T-helper 1 cell treated with Interleukin-12 subunit alpha and Interleukin-12 subunit beta and Interleukin-4 antibody, amounts not matched to agents 30 ng/mL and 1 ng/mL, for 36 hours (primary cell): ENCODE measurements around the gene SLC46A2. TPM values are rescaled to one million over a fixed set of nuclear protein-coding genes. Genes with fewer than 3 reads are reported as not detected.

Source experiments
- intact Hi-C: fragments of 100-400 bp; cut with micrococcal nuclease; formaldehyde crosslinking; loops from one replicate; pipeline ENCODE4 v1.15.1; 2024
- total RNA-seq: library from RNA; stranded (reverse); gene quantifications from 2 replicates; pipeline ENCODE4 v1.2.3, GENCODE V29; 2022

The SLC46A2 gene
- total RNA-seq, 1 donor from 2014 or later = not detected

- intact Hi-C loops = no loop called here
Observed at GRCh38 chr9:112860451-112860850, 30.2 kb downstream of the SLC46A2 start.

DNA sequence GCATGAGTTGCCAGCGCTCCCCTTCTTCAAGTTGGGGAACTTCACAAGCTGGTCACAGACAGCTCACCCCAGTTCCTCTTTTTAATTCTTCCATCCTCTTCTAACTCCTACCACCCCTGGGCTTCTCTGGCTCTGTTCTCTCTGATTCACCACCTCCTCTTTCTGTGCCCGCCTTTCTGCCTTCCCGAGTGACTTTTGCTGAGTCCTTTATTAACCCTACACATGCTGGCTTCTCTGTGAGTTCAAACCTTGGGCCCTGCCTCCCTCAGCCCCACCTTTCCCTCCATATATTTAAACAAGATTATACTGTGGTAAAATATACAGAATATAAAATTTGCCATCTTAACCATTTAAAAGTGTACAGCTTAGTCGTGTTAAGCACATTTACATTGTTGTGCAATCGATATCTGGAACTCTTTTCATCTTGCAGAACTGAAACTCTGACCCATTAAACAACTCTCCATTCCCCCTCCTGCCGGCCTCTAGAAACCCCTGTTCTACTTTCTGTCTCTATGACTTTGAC lies 32.0 kb downstream of the SLC46A2 start:
- intact Hi-C loops = no loop called here

- intact Hi-C loops = no loop called here
Observed at GRCh38 chr9:112858005-112858404, 32.7 kb downstream of the SLC46A2 start.

- intact Hi-C loops = no loop called here
Observed at GRCh38 chr9:112856843-112857242, 33.8 kb downstream of the SLC46A2 start.

- intact Hi-C loops = no loop called here
Observed at GRCh38 chr9:112856200-112856599, 34.5 kb downstream of the SLC46A2 start.

- intact Hi-C loops = no loop called here
Observed at GRCh38 chr9:112854657-112855056, 36.0 kb downstream of the SLC46A2 start.

- intact Hi-C loops = no loop called here
Observed at GRCh38 chr9:112853882-112854585, 36.6 kb downstream of the SLC46A2 start.

GRCh38 chr9:112852741-112853504 lies 37.8 kb downstream of the SLC46A2 start:
- intact Hi-C loops = no loop called here

- intact Hi-C loops = no loop called here
Observed at GRCh38 chr9:112850840-112851239, 39.8 kb downstream of the SLC46A2 start.

GRCh38 chr9:112849363-112849922 lies 41.2 kb downstream of the SLC46A2 start:
- intact Hi-C loops = loop anchor here (10.0 kb wide), 1 partner anchor 805 kb away; no protein-coding TSS in a partner anchor

DNA sequence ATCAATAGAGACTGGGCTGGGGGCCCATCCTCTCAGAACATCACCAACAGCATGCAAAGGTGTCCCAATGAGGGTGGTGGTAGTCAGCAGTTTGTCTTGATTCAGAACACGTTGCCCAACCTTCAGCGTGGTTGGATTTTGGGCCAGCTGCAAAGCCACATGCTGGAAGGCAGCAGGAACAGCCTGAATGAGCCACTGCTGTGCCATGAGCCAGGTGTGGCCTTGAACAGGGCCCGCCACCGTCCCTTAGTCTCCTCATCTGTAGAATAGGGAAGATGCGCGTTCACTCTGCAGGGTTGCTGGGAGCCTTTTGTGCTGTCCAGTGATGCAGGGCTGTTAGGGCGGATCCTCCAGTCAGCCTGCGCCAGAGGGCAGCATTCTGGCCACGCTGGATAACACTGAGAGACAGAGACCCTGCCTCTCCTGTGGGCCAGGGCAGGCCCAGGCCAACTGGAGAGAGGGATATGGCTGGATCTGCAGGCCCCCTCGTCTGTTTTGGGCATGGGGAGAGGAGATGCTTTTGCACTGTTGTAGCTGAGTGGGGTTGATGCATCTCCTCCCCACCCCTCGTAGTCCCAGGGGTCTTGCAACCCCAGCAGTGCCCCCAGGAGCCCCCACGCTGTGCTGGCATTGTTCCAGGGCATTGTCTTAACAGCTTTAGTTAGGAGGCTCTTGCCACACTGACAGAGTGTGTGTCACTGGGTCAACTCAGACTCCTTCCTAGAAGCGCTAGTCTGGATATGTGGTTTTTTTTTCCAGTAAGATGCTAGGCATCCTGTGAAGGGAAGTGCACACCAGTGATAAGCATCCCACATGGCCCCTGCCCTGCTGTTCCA lies 42.1 kb downstream of the SLC46A2 start:
- intact Hi-C loops = loop anchor here (10.0 kb wide), 1 partner anchor 806 kb away; no protein-coding TSS in a partner anchor

GRCh38 chr9:112846528-112847488 lies 43.9 kb downstream of the SLC46A2 start:
- intact Hi-C loops = loop anchor here (10.0 kb wide), 1 partner anchor 808 kb away; no protein-coding TSS in a partner anchor

DNA sequence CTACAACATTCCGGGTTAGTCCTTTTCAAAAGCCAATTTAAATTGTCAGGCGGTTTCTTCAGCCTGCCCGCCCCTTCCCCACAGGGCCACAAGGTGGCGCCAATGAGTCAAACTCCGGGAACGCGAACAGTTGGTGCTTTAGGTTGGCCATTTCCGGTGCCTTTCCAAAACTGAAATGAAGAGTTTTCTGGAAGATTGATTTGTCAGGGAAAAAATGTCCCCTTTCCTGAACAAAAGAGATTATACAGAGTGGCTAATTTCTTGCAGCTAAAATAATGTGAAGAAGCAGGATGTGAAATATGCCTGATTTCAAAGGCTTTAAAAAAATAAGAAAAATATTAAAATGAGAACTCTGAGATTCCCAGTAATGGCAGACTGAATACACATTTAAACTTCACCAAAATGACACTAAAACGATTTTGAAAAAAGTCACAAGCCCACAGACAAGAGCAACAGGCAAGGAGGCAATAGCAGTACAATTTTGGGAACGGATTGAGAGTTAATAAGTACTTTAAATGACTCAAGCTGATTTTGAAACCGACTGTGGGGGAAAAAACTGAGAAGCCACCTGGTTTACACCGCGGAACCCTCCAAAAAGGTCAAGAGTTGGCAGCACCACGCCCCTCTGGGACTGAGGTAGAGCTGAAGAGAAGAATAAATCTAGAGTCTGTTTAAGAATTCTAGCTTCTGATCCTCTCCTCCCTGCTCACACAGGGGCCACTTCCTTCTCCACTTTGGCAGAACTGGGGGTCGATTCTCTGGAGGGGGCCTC lies 45.7 kb downstream of the SLC46A2 start:
- intact Hi-C loops = loop anchor here (1.0 to 10.0 kb wide), 4 partner anchors 58 to 810 kb away; partner anchors contain the start of gene SNX30

- intact Hi-C loops = loop anchor here (5.0 to 10.0 kb wide), 2 partner anchors 270 to 812 kb away; no protein-coding TSS in a partner anchor
Observed at GRCh38 chr9:112842555-112842954, 48.1 kb downstream of the SLC46A2 start.

GRCh38 chr9:112841261-112841660 lies 49.4 kb downstream of the SLC46A2 start:
- intact Hi-C loops = loop anchor here (5.0 to 10.0 kb wide), 2 partner anchors 271 to 814 kb away; no protein-coding TSS in a partner anchor

DNA sequence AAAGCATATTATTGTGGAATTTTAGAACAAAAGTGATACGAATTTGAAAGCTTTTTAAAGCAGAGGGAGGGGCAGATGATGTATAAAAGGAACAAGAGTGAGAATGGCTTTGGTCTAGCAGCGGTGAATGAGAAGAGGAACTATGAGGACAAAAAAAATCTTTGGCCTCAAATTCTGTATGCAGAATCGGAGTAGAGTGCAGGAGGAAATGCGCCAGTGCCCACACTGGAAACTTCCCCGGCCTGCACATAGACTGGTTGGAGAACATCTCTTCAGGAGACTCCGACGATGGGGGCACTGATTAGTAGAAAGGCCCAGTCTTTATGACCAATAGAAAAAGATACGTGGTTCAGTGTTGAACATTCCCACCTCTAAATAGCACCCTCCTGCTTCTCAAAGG lies 51.3 kb downstream of the SLC46A2 start:
- intact Hi-C loops = no loop called here

DNA sequence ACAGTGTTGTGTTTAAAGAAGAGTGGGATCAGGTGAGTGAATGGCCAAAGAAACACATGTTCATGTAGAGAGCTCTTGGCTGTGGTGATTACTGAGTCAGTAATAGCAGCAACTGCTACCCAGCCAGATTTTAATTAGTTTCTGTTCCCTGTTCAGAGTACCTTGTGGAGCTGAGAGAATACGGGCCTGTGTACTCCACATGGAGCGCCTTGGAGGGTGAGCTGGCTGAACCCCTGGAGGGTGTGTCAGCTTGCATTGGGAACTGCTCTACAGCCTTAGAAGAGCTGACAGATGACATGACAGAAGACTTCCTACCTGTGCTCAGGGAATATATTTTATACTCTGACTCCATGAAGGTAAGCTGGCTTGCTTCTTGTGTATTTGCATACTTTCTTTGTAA lies 52.3 kb downstream of the SLC46A2 start:
- intact Hi-C loops = no loop called here

DNA sequence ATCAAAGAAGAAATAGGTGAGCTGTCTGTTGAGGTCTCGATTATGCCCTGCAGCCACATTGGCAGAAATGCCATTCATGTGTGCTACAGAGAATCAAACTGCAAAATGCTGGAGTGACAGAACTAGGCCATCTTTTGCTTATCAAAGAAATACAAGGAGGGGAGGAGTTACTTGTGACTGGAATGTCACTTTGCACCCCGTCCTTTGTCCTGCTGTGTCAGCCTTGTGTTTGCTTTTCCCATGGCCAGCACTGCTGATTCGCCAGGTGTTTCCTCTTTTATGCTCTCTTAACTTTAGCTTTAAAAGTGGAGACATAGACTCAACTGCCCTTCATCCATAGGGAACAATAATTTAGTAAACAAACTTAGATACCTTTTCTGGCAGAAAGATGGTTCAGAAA lies 54.3 kb downstream of the SLC46A2 start:
- intact Hi-C loops = no loop called here

- intact Hi-C loops = no loop called here
Observed at GRCh38 chr9:112833081-112833480, 57.6 kb downstream of the SLC46A2 start.
